ENCODE data around the gene NOTCH1.

Gene NOTCH1

GRCh38 chr9:136525841-136526499 is 19.9 kb downstream of the NOTCH1 start:
- no peak overlapping the region for H3K27ac ChIP-seq
- TF ChIP-seq CTCF (conservative IDR thresholded peaks at IDR 0.05): no peak

GRCh38 chr9:136525207-136525606 is 20.6 kb downstream of the NOTCH1 start:
- no peak for TF ChIP-seq CTCF (conservative IDR thresholded peaks at IDR 0.05)
- H3K27ac ChIP-seq: no peak overlapping the region

GRCh38 chr9:136522314-136523237 is 23.3 kb downstream of the NOTCH1 start:
- no peak overlapping the region for H3K27ac ChIP-seq
- no peak for TF ChIP-seq CTCF (conservative IDR thresholded peaks at IDR 0.05)

DNA sequence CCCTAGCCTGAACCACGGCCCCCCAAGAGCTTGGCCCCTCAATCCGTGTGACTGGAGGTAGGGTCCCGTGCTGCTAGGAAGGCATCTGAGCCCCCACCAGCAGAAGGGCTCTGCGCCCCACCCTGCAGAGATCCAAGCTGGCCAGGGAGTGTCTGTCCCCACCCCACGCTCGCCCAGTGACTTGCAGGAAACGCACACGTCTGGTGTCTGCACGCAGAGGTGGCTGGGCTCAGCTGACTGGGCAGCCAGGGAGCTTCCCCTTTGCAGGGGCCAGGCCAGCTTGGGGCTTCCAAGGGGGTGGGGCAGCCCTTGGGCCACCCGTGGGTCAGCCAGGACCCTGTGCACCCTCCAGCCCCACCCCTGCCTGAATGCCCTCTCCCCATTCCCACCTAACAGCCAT is 24.3 kb downstream of the NOTCH1 start:
- no peak for TF ChIP-seq CTCF (conservative IDR thresholded peaks at IDR 0.05)
- H3K27ac ChIP-seq: no peak overlapping the region

GRCh38 chr9:136520053-136520540 is 25.8 kb downstream of the NOTCH1 start:
- H3K27ac ChIP-seq: no peak overlapping the region
- TF ChIP-seq CTCF (conservative IDR thresholded peaks at IDR 0.05): no peak

GRCh38 chr9:136519263-136520052 is 26.4 kb downstream of the NOTCH1 start:
- TF ChIP-seq CTCF (conservative IDR thresholded peaks at IDR 0.05): no peak
- no peak overlapping the region for H3K27ac ChIP-seq

DNA sequence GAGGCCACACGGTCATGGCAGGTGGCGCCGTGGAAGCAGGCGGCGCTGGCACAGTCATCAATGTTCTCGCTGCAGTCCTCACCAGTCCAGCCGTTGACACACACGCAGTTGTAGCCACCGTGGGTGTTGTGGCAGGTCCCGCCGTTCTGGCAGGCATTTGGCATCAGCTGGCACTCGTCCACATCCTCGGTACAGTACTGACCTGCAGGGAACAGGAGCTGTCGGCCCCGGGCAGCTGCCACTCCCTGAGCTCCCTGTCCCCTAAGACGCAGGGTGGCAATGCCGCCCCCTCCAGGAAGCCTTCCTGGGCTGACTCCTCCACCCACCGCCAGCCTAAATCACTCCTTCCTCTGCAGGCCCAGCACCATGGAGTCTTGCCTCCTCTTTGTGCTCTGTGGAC is 27.2 kb downstream of the NOTCH1 start:
- no peak for TF ChIP-seq CTCF (conservative IDR thresholded peaks at IDR 0.05)
- no peak overlapping the region for H3K27ac ChIP-seq

Data from VCaP (cell line).